ENCODE results near the gene SSR4. TPM values are rescaled to one million over a fixed set of nuclear protein-coding genes. Genes with fewer than 3 reads are reported as not detected.

The SSR4 gene
- total and polyA plus RNA-seq, 2 of the 8 experiments (the other 6 are each of a cell fraction or from before 2014, with no cell fraction given) = 168 to 642 TPM

DNA sequence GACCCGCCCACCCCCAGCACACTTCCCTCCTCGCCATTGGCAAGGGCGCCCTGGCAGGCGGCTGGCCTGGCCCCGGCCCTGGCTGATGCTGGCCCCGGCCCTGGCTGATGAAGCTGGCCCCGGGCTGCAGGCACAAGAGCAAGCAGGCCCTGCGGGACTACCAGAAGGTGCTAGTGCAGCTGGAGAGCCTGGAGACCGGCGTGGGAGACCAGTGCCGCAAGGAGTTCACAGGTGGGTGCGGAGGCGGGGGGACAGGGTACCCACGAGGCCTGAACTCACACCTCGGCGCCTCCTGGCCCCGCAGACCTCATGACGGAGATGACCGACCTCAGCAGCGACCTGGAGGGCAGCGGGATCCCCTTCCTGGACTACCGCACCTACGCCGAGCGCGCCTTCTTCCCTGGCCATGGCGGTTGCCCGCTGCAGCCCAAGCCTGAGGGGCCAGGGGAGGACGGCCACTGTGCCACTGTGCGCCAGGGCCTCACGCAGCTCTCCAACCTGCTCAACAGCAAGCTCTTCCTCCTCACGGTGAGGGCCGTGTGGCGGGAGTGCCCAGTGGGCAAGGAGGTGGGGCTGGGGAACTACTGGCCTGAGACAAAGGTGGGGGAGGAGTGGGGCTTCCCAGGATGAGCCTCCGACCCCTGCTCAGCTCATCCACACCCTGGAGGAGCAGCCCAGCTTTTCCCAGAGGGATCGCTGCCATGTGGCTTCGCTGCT, 19.7 kb upstream of the SSR4 start (continued):
- TF ChIP-seq, protein P1, sequence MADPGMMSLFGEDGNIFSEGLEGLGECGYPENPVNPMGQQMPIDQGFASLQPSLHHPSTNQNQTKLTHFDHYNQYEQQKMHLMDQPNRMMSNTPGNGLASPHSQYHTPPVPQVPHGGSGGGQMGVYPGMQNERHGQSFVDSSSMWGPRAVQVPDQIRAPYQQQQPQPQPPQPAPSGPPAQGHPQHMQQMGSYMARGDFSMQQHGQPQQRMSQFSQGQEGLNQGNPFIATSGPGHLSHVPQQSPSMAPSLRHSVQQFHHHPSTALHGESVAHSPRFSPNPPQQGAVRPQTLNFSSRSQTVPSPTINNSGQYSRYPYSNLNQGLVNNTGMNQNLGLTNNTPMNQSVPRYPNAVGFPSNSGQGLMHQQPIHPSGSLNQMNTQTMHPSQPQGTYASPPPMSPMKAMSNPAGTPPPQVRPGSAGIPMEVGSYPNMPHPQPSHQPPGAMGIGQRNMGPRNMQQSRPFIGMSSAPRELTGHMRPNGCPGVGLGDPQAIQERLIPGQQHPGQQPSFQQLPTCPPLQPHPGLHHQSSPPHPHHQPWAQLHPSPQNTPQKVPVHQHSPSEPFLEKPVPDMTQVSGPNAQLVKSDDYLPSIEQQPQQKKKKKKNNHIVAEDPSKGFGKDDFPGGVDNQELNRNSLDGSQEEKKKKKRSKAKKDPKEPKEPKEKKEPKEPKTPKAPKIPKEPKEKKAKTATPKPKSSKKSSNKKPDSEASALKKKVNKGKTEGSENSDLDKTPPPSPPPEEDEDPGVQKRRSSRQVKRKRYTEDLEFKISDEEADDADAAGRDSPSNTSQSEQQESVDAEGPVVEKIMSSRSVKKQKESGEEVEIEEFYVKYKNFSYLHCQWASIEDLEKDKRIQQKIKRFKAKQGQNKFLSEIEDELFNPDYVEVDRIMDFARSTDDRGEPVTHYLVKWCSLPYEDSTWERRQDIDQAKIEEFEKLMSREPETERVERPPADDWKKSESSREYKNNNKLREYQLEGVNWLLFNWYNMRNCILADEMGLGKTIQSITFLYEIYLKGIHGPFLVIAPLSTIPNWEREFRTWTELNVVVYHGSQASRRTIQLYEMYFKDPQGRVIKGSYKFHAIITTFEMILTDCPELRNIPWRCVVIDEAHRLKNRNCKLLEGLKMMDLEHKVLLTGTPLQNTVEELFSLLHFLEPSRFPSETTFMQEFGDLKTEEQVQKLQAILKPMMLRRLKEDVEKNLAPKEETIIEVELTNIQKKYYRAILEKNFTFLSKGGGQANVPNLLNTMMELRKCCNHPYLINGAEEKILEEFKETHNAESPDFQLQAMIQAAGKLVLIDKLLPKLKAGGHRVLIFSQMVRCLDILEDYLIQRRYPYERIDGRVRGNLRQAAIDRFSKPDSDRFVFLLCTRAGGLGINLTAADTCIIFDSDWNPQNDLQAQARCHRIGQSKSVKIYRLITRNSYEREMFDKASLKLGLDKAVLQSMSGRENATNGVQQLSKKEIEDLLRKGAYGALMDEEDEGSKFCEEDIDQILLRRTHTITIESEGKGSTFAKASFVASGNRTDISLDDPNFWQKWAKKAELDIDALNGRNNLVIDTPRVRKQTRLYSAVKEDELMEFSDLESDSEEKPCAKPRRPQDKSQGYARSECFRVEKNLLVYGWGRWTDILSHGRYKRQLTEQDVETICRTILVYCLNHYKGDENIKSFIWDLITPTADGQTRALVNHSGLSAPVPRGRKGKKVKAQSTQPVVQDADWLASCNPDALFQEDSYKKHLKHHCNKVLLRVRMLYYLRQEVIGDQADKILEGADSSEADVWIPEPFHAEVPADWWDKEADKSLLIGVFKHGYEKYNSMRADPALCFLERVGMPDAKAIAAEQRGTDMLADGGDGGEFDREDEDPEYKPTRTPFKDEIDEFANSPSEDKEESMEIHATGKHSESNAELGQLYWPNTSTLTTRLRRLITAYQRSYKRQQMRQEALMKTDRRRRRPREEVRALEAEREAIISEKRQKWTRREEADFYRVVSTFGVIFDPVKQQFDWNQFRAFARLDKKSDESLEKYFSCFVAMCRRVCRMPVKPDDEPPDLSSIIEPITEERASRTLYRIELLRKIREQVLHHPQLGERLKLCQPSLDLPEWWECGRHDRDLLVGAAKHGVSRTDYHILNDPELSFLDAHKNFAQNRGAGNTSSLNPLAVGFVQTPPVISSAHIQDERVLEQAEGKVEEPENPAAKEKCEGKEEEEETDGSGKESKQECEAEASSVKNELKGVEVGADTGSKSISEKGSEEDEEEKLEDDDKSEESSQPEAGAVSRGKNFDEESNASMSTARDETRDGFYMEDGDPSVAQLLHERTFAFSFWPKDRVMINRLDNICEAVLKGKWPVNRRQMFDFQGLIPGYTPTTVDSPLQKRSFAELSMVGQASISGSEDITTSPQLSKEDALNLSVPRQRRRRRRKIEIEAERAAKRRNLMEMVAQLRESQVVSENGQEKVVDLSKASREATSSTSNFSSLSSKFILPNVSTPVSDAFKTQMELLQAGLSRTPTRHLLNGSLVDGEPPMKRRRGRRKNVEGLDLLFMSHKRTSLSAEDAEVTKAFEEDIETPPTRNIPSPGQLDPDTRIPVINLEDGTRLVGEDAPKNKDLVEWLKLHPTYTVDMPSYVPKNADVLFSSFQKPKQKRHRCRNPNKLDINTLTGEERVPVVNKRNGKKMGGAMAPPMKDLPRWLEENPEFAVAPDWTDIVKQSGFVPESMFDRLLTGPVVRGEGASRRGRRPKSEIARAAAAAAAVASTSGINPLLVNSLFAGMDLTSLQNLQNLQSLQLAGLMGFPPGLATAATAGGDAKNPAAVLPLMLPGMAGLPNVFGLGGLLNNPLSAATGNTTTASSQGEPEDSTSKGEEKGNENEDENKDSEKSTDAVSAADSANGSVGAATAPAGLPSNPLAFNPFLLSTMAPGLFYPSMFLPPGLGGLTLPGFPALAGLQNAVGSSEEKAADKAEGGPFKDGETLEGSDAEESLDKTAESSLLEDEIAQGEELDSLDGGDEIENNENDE (IDR thresholded peaks at IDR 0.05; ENCODE audit: insufficient replicate concordance, low read length) = no peak

Data from H1 (cell line).